Caki2 (cell line): ENCODE measurements around the gene OCRL. TPM values are rescaled to one million over a fixed set of nuclear protein-coding genes. Genes with fewer than 3 reads are reported as not detected.
"Not testable (repeated sequence)": the region's sequence is repeated elsewhere in the genome, so short reads cannot be mapped to it uniquely, and the experiment has no call there.

Experiments
- DNase-seq: peaks from one replicate; pipeline ENCODE4 v3.0.0-alpha.2; 2015; ENCODE audit warnings: low read depth
- in situ Hi-C: cut with HindIII; loops from 2 replicates; pipeline ENCODE4 v1.10.0; 2016; ENCODE audit warnings: low sequenced_read_pairs, low pct_unique_long_range_greater_than_20kb, mixed read lengths
- total RNA-seq: library from RNA; depleted of rRNA; stranded (reverse); fragments of >200 nt; shearing (Covaris generic); gene quantifications from 2 replicates; pipeline ENCODE4 v1.2.3, GENCODE V29; 2014; ENCODE audit warnings: low replicate concordance

Gene OCRL
- total RNA-seq, 1 experiment from 2014 or later = 22.8 TPM

- in situ Hi-C loops = no loop called here
- DNase-seq = no peak
Observed at GRCh38 chrX:129529685-129530281, 10.3 kb upstream of the OCRL start.

- in situ Hi-C loops = no loop called here
Observed at GRCh38 chrX:129530410-129530809, 9.6 kb upstream of the OCRL start.

GRCh38 chrX:129531132-129531531 lies 8.9 kb upstream of the OCRL start:
- in situ Hi-C loops = no loop called here
- DNase-seq = no peak

More at GRCh38 chrX:129530410-129530809, 9.6 kb upstream of the OCRL start:
- DNase-seq = no peak

GRCh38 chrX:129534816-129535578 lies 5.1 kb upstream of the OCRL start:
- in situ Hi-C loops = no loop called here
- no peak for DNase-seq

GRCh38 chrX:129540722-129541184 lies 694 bp downstream of the OCRL start:
- peak; percentile 29 for DNase-seq

GRCh38 chrX:129544780-129545179 lies 4.7 kb downstream of the OCRL start:
- no peak for DNase-seq

More at GRCh38 chrX:129540722-129541184, 694 bp downstream of the OCRL start:
- in situ Hi-C loops = no loop called here

GRCh38 chrX:129545408-129545807 lies 5.3 kb downstream of the OCRL start:
- DNase-seq = no peak
- in situ Hi-C loops = no loop called here

More at GRCh38 chrX:129544780-129545179, 4.7 kb downstream of the OCRL start:
- in situ Hi-C loops = no loop called here

GRCh38 chrX:129549124-129549523 lies 9.1 kb downstream of the OCRL start:
- DNase-seq = no peak
- in situ Hi-C loops = no loop called here

- in situ Hi-C loops = no loop called here
Observed at GRCh38 chrX:129553619-129554288, 13.7 kb downstream of the OCRL start.

GRCh38 chrX:129554816-129555215 lies 14.8 kb downstream of the OCRL start:
- in situ Hi-C loops, DNase-seq: not testable (repeated sequence)

More at GRCh38 chrX:129553619-129554288, 13.7 kb downstream of the OCRL start:
- no peak for DNase-seq

- no peak for DNase-seq
- in situ Hi-C loops = no loop called here
Observed at GRCh38 chrX:129556806-129557315, 16.8 kb downstream of the OCRL start.

GRCh38 chrX:129557844-129558480 lies 17.9 kb downstream of the OCRL start:
- DNase-seq = no peak
- in situ Hi-C loops = no loop called here

GRCh38 chrX:129559783-129560182 lies 19.7 kb downstream of the OCRL start:
- in situ Hi-C loops = no loop called here
- no peak for DNase-seq

GRCh38 chrX:129561453-129561852 lies 21.4 kb downstream of the OCRL start:
- in situ Hi-C loops = no loop called here
- no peak for DNase-seq

GRCh38 chrX:129564345-129564744 lies 24.3 kb downstream of the OCRL start:
- DNase-seq, in situ Hi-C loops: not testable (repeated sequence)

- in situ Hi-C loops = no loop called here
- no peak for DNase-seq
Observed at GRCh38 chrX:129565046-129565650, 25.1 kb downstream of the OCRL start.

- in situ Hi-C loops = no loop called here
- DNase-seq = no peak
Observed at GRCh38 chrX:129566073-129566472, 26.0 kb downstream of the OCRL start.

- no peak for DNase-seq
- in situ Hi-C loops = no loop called here
Observed at GRCh38 chrX:129568349-129568748, 28.3 kb downstream of the OCRL start.
